Measurements from ENCODE around the gene MAFG. TPM values are rescaled to one million over a fixed set of nuclear protein-coding genes. Genes with fewer than 3 reads are reported as not detected.

The MAFG gene
- total and polyA plus RNA-seq, 9 of the 15 experiments (the other 6 are each of a cell fraction or from before 2014, with no cell fraction given) = 1.1 to 58.1 (median 24.9) TPM

GRCh38 chr17:81921996-81922565, 5.5 kb downstream of the MAFG start:
- no peaks in the 10 kb centered on the region for H3K27me3 ChIP-seq (ENCODE audit: control insufficient read depth in 2 of 2, insufficient read depth in 2 of 2, low read length in 2 of 2)
- H3K4me1 ChIP-seq (replicated peaks in 1 of 2; ENCODE audit: control insufficient read depth in 2 of 2, insufficient read depth in 2 of 2, low read length in 2 of 2) = peaks cover 47 to 95% of the 10 kb centered on the region in 2 experiments
- intact Hi-C loops (cut with micrococcal nuclease) (no loop called here), in situ Hi-C loops (cut with MboI) (no loop called here)
- ChIA-PET POLR2A (interaction anchor here (0.6 to 2.3 kb wide), 4 partner anchors 10 to 61 kb away, joined by 3 to 46 read pairs (median 4); partner anchors contain the start of genes P4HB and PCYT2), CTCF (ENCODE audit: low intra/inter-chr PET ratio) (interaction anchor here (0.7 kb wide), 1 partner anchor 863 kb away, joined by 4 read pairs; no protein-coding TSS in a partner anchor)
- peak overlapping the region; percentile 75 to 95 for H3K9ac ChIP-seq (ENCODE audit: insufficient read depth in 1 of 2, low read depth in 2 of 2, low read length in 2 of 2)
- no peak overlapping the region for H2AFZ ChIP-seq (ENCODE audit: low read depth, low read length)
- H3K4me3 ChIP-seq = peak overlapping the region; percentile 53
- H3K79me2 ChIP-seq (ENCODE audit: control insufficient read depth, insufficient read depth, low read length) = peaks cover 97% of the 10 kb centered on the region
- 44% methylated on average over 20 of the region's 23 CpGs for WGBS (ENCODE audit: insufficient coverage, low coverage, missing lambda C conversion rate)
- H3K36me3 ChIP-seq (ENCODE audit: control insufficient read depth, insufficient read depth, low read length) = peaks cover 44% of the 10 kb centered on the region
- no TSS peak for BruUV-seq (replicated peaks)
- peaks cover 6% of the 10 kb centered on the region for H3K9me1 ChIP-seq (ENCODE audit: control insufficient read depth, insufficient read depth, low read length)
- peaks cover 24% of the 10 kb centered on the region; the same call in 1 of the 2 replicates for H4K20me1 ChIP-seq (replicated peaks; ENCODE audit: control insufficient read depth, insufficient read depth, low read length)
- FAIRE-seq (peak; percentile 67), ATAC-seq (no peak), DNase-seq (ENCODE audit: extremely low read depth in 1 of 4, low spot score in 3 of 4) (peak in 3 of 4 experiments; percentile 42 to 53 (median 46))
- peak overlapping the region; percentile 89 for H3K4me2 ChIP-seq (ENCODE audit: insufficient read depth, low read length)
- peak overlapping the region; percentile 98 for H3K27ac ChIP-seq (ENCODE audit: extremely low read depth, low read depth, low read length)
- no peaks in the 10 kb centered on the region for H3K9me3 ChIP-seq (replicated peaks; ENCODE audit: control insufficient read depth, insufficient read depth, low read depth, low read length)
- TF ChIP-seq MYNN (IDR thresholded peaks at IDR 0.05) = no peak
- TF ChIP-seq MYNN (CRISPR knock-in tag; IDR thresholded peaks at IDR 0.05) = no peak
- no peak for TF ChIP-seq SREBF1 (IDR thresholded peaks at IDR 0.05; ENCODE audit: borderline replicate concordance, low read depth, low read length)
- TF ChIP-seq ZNF57 (CRISPR knock-in tag; IDR thresholded peaks at IDR 0.05) = no peak
- no peak for TF ChIP-seq ZNF785 (CRISPR knock-in tag; IDR thresholded peaks at IDR 0.05)
- 0 out of 2 replicates have a peak, but pooled peaks have one; percentile 21 for TF ChIP-seq THAP12 (CRISPR knock-in tag; IDR thresholded peaks at IDR 0.05)
- no peak for TF ChIP-seq STAT5A (IDR thresholded peaks at IDR 0.05; ENCODE audit: borderline replicate concordance, low read length)
- TF ChIP-seq MCM7 (IDR thresholded peaks at IDR 0.05) = no peak
- TF ChIP-seq CTCF (IDR thresholded peaks at IDR 0.05 in 2 of 3, conservative IDR thresholded peaks at IDR 0.05 in 1 of 3; ENCODE audit: insufficient read depth in 2 of 3, low read depth in 1 of 3, low read length in 3 of 3) = no peak
- TF ChIP-seq EP300 (IDR thresholded peaks at IDR 0.05; ENCODE audit: low read length) = no peak
- no peak for TF ChIP-seq RFX5 (IDR thresholded peaks at IDR 0.05; ENCODE audit: low read depth, low read length)
- TF ChIP-seq HIVEP1 (CRISPR knock-in tag; IDR thresholded peaks at IDR 0.05) = no peak
- no peak for TF ChIP-seq SMAD3 (CRISPR knock-in tag; conservative IDR thresholded peaks at IDR 0.05)
- TF ChIP-seq PCBP2 (IDR thresholded peaks at IDR 0.05; ENCODE audit: low read depth, low read length, poor library complexity, severe bottlenecking) = no peak
- TF ChIP-seq NR2C1 (IDR thresholded peaks at IDR 0.05) = no peak
- TF ChIP-seq NR2C1 (tag; IDR thresholded peaks at IDR 0.05) = no peak
- TF ChIP-seq ERF (CRISPR knock-in tag; IDR thresholded peaks at IDR 0.05) = no peak
- no peak for TF ChIP-seq CHAMP1 (IDR thresholded peaks at IDR 0.05)
